Fibroblast of lung (primary cell): Measurements from ENCODE around the gene POTEF.
"Not testable (repeated sequence)": the region's sequence is repeated elsewhere in the genome, so short reads cannot be mapped to it uniquely, and the experiment has no call there.

ENCODE experiments used
- CTCF ChIP-seq, 2 donors: IDR thresholded peaks in 1 of 2; conservative IDR thresholded peaks in 1 of 2; 1 replicate in 1 of 2; 2 replicates in 1 of 2; pipeline ENCODE4 v1.5.1; 2011 to 2012; ENCODE audit warnings: low read length in 2 of 2, control low read depth in 1 of 2, inconsistent platforms in 1 of 2, low read depth in 1 of 2, mild to moderate bottlenecking in 1 of 2
- EZH2 ChIP-seq: IDR thresholded peaks from 2 replicates; pipeline ENCODE4 v1.5.1; 2012; ENCODE audit warnings: low read length, control low read depth, mild to moderate bottlenecking; ENCODE audit errors: missing control alignments

DNA sequence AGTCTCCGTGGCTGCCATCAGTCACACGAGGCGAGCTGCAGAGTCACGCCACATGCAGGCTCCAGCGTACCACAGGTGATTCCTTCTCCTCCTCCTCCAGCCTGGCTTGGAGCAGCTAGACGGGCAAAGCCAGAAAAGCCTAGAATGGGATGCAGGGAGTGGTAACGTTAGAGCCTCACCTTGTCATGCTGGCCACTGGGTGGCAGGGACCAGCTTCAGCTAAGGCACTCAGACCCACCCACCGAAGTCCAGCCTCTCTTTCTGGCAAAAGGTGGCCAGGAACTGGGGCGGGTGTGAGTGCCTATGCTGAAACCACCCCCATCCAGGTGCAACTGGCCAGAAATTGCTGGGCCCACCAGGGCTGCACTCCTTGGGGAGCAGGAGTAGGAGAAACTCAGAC is 1.3 kb downstream of the POTEF start:
- not testable (repeated sequence) for TF ChIP-seq CTCF (conservative IDR thresholded peaks at IDR 0.05 in 1 of 2, IDR thresholded peaks at IDR 0.05 in 1 of 2; ENCODE audit: low read depth in 1 of 2, low read length in 2 of 2); EZH2
